CD4-positive, CD25-positive, alpha-beta regulatory T cell (primary cell): ENCODE data around the gene MCC. TPM values are rescaled to one million over a fixed set of nuclear protein-coding genes. Genes with fewer than 3 reads are reported as not detected.
"Not testable (repeated sequence)": the region's sequence is repeated elsewhere in the genome, so short reads cannot be mapped to it uniquely, and the experiment has no call there.

ENCODE experiments used
- ATAC-seq, 2 donors: fragments of 150-1000 bp; cut with Tn5 transposase; one replicate each; pipeline ENCODE4 v1.10.0; 2021; ENCODE audit warnings: low read depth in 2 of 2, moderate number of reproducible peaks in 2 of 2, moderate library complexity in 1 of 2
- DNase-seq, 3 donors: peaks; one replicate each; pipeline versions ENCODE4 v3.0.0 to v3.0.0-alpha.2; 2012 to 2022; ENCODE audit warnings: mixed read lengths in 1 of 3
- H3K27ac ChIP-seq: one replicate; pipeline ENCODE4 v1.7.0; 2013; ENCODE audit warnings: mild to moderate bottlenecking, low read length; ENCODE audit not compliant: insufficient read depth, poor library complexity, severe bottlenecking
- H3K27me3 ChIP-seq: one replicate; pipeline ENCODE4 v1.7.0; 2013; ENCODE audit warnings: low read length; ENCODE audit not compliant: control insufficient read depth, insufficient read depth
- H3K36me3 ChIP-seq: one replicate; pipeline ENCODE4 v1.7.0; 2013; ENCODE audit warnings: mild to moderate bottlenecking, low read length, moderate library complexity; ENCODE audit not compliant: control insufficient read depth, insufficient read depth
- H3K4me1 ChIP-seq: 2 replicates; pipeline ENCODE4 v1.7.0; 2013; ENCODE audit warnings: mild to moderate bottlenecking, low read length; ENCODE audit not compliant: insufficient read depth, control insufficient read depth, poor library complexity, severe bottlenecking
- H3K4me3 ChIP-seq: one replicate; pipeline ENCODE4 v1.7.0; 2013; ENCODE audit warnings: low read depth, mild to moderate bottlenecking, low read length, moderate library complexity
- H3K9me3 ChIP-seq, 2 experiments: 1 replicate in 1 of 2; 2 replicates in 1 of 2; pipeline ENCODE4 v1.7.0; 2013; ENCODE audit warnings: low read length in 2 of 2, mild to moderate bottlenecking in 1 of 2, moderate library complexity in 1 of 2; ENCODE audit not compliant: control insufficient read depth in 2 of 2
- H3K27ac Mint-ChIP-seq, 3 donors: one replicate each; pipeline ENCODE4 v1.8.0; 2020 to 2022; ENCODE audit warnings: mild to moderate bottlenecking in 3 of 3, mixed read lengths in 3 of 3, moderate library complexity in 2 of 3
- H3K27me3 Mint-ChIP-seq: one replicate; pipeline ENCODE4 v1.8.0; 2022; ENCODE audit warnings: mild to moderate bottlenecking, mixed read lengths
- H3K36me3 Mint-ChIP-seq: one replicate; pipeline ENCODE4 v1.8.0; 2020; ENCODE audit warnings: mixed read lengths
- H3K4me1 Mint-ChIP-seq, 4 donors: one replicate each; pipeline ENCODE4 v1.8.0; 2020 to 2022; ENCODE audit warnings: mixed read lengths in 4 of 4, mild to moderate bottlenecking in 1 of 4
- H3K4me3 Mint-ChIP-seq, 4 donors: one replicate each; pipeline ENCODE4 v1.8.0; 2020 to 2022; ENCODE audit warnings: mild to moderate bottlenecking in 4 of 4, mixed read lengths in 4 of 4, moderate library complexity in 3 of 4
- H3K9me3 Mint-ChIP-seq, 7 donors: one replicate each; pipeline ENCODE4 v1.8.0; 2020 to 2022; ENCODE audit warnings: mixed read lengths in 7 of 7, mild to moderate bottlenecking in 3 of 7, moderate library complexity in 2 of 7
- polyA plus RNA-seq, 4 donors: library from polyadenylated mRNA; unstranded; fragments of 300-500 nt; fragmentation: Illumina TruSeq; gene quantifications; one replicate each; pipeline ENCODE4 v1.2.3, GENCODE V29; 2021
- total RNA-seq: library from RNA; stranded (reverse); gene quantifications from one replicate; pipeline ENCODE4 v1.2.3, GENCODE V29; 2022

The MCC gene
- total and polyA plus RNA-seq, 5 donors from 2014 or later: 0.47 to 11.1 (median 3.4) TPM

DNA sequence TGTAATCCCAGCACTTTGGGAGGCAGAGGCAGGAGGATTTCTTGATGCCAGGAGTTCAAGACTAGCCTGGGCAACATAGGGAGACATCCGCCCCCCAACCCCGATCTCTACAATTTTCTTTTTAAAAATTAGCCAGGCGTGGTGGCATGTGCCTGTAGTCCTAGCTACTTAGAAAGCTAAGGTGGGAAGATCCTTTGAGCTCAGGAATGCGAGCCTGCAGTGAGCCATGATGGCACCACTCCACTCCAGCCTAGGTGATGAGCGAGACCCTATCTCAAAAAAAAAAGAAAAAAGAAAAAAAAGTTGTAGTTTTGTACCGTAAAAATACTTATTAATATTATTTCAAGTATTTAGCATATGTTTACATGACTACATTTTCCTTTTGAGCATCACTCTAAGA lies 82.7 kb downstream of the MCC start:
- Histone ChIP-seq H3K4me1 (no peaks in the 10 kb centered on the region), H3K27me3 (peaks cover 8% of the 10 kb centered on the region), H3K9me3 (no peaks in the 10 kb centered on the region), H3K36me3 (no peaks in the 10 kb centered on the region), H3K4me3 (no peak overlapping the region), H3K27ac (no peak overlapping the region)
- DNase-seq (no peak), ATAC-seq (no peak)
- H3K4me1 Mint-ChIP-seq: no peaks in the 10 kb centered on the region
- H3K4me3 Mint-ChIP-seq: no peak overlapping the region
- H3K27ac Mint-ChIP-seq: no peak overlapping the region
- H3K9me3 Mint-ChIP-seq: no peaks in the 10 kb centered on the region
- H3K36me3 Mint-ChIP-seq: no peaks in the 10 kb centered on the region
- H3K27me3 Mint-ChIP-seq: peaks cover 15% of the 10 kb centered on the region

DNA sequence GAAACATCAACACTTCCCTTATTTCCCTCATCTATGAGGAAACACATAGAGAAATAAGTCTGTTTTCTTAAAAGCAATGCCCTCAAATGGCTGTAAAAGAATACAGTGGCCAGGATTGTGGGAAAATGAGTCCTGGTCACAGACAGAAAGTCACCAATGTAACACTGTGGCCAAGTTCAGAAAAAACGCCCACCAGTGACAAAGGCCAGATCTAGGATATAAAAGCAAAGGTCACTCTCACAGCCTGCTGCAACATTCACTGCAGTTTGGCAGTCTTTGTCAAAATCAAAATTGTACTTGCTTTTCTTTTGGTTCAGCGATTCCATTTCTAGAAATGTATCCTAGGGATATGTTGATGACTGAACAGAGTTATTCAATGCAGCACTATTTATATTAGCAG lies 84.0 kb downstream of the MCC start:
- no peak overlapping the region for H3K4me3 Mint-ChIP-seq
- no peaks in the 10 kb centered on the region for H3K36me3 ChIP-seq
- H3K27me3 Mint-ChIP-seq: peaks cover 15% of the 10 kb centered on the region
- no peak overlapping the region for H3K27ac Mint-ChIP-seq
- peaks cover 6% of the 10 kb centered on the region for H3K27me3 ChIP-seq
- H3K4me1 ChIP-seq: no peaks in the 10 kb centered on the region
- H3K9me3 ChIP-seq: no peaks in the 10 kb centered on the region
- no peaks in the 10 kb centered on the region for H3K9me3 Mint-ChIP-seq
- ATAC-seq: no peak
- no peaks in the 10 kb centered on the region for H3K4me1 Mint-ChIP-seq
- H3K27ac ChIP-seq: no peak overlapping the region
- H3K4me3 ChIP-seq: no peak overlapping the region
- no peaks in the 10 kb centered on the region for H3K36me3 Mint-ChIP-seq
- DNase-seq: no peak

GRCh38 chr5:113397986-113398385 lies 90.3 kb downstream of the MCC start:
- not testable (repeated sequence) for DNase-seq, ATAC-seq, H3K9me3 ChIP-seq, H3K4me1 Mint-ChIP-seq, H3K36me3 Mint-ChIP-seq, H3K27me3 ChIP-seq, H3K4me1 ChIP-seq, H3K4me3 ChIP-seq, H3K27ac ChIP-seq, H3K4me3 Mint-ChIP-seq, H3K27ac Mint-ChIP-seq, H3K9me3 Mint-ChIP-seq, H3K36me3 ChIP-seq
- peaks cover 18% of the 10 kb centered on the region for H3K27me3 Mint-ChIP-seq

GRCh38 chr5:113397046-113397445 lies 91.2 kb downstream of the MCC start:
- H3K27ac Mint-ChIP-seq: no peak overlapping the region
- H3K9me3 ChIP-seq: no peaks in the 10 kb centered on the region
- no peaks in the 10 kb centered on the region for H3K36me3 Mint-ChIP-seq
- no peak for DNase-seq
- no peaks in the 10 kb centered on the region for H3K36me3 ChIP-seq
- H3K9me3 Mint-ChIP-seq: peaks cover 0 to 6% (median 0%) of the 10 kb centered on the region in 7 donors
- no peaks in the 10 kb centered on the region for H3K4me1 ChIP-seq
- no peak overlapping the region for H3K27ac ChIP-seq
- ATAC-seq: no peak
- peaks cover 25% of the 10 kb centered on the region for H3K27me3 Mint-ChIP-seq
- no peak overlapping the region for H3K4me3 Mint-ChIP-seq
- H3K4me3 ChIP-seq: no peak overlapping the region
- H3K27me3 ChIP-seq: peaks cover 8% of the 10 kb centered on the region
- no peaks in the 10 kb centered on the region for H3K4me1 Mint-ChIP-seq

GRCh38 chr5:113394658-113395057 lies 93.6 kb downstream of the MCC start:
- peaks cover 0 to 6% (median 0%) of the 10 kb centered on the region in 7 donors for H3K9me3 Mint-ChIP-seq
- peaks cover 8% of the 10 kb centered on the region for H3K27me3 ChIP-seq
- no peaks in the 10 kb centered on the region for H3K9me3 ChIP-seq
- peaks cover 26% of the 10 kb centered on the region for H3K27me3 Mint-ChIP-seq
- DNase-seq (no peak), ATAC-seq (no peak)
- no peak overlapping the region for H3K27ac ChIP-seq
- H3K4me1 Mint-ChIP-seq: no peaks in the 10 kb centered on the region
- H3K4me3 Mint-ChIP-seq: no peak overlapping the region
- no peak overlapping the region for H3K27ac Mint-ChIP-seq
- no peak overlapping the region for H3K4me3 ChIP-seq
- H3K4me1 ChIP-seq: no peaks in the 10 kb centered on the region
- H3K36me3 ChIP-seq: no peaks in the 10 kb centered on the region
- H3K36me3 Mint-ChIP-seq: no peaks in the 10 kb centered on the region

- no peak for DNase-seq
- no peak for ATAC-seq
- H3K4me3 Mint-ChIP-seq: no peak overlapping the region
- H3K27me3 ChIP-seq: peaks cover 8% of the 10 kb centered on the region
- H3K4me1 ChIP-seq: no peaks in the 10 kb centered on the region
- no peak overlapping the region for H3K4me3 ChIP-seq
- peaks cover 25% of the 10 kb centered on the region for H3K27me3 Mint-ChIP-seq
- no peak overlapping the region for H3K27ac ChIP-seq
- no peaks in the 10 kb centered on the region for H3K9me3 ChIP-seq
- no peaks in the 10 kb centered on the region for H3K36me3 ChIP-seq
- H3K27ac Mint-ChIP-seq: no peak overlapping the region
- H3K9me3 Mint-ChIP-seq: peaks cover 0 to 4% (median 0%) of the 10 kb centered on the region in 7 donors
- H3K36me3 Mint-ChIP-seq: peaks cover 4% of the 10 kb centered on the region
- no peaks in the 10 kb centered on the region for H3K4me1 Mint-ChIP-seq
These were observed 98.0 kb downstream of the MCC start for GRCh38 chr5:113390224-113390623.

DNA sequence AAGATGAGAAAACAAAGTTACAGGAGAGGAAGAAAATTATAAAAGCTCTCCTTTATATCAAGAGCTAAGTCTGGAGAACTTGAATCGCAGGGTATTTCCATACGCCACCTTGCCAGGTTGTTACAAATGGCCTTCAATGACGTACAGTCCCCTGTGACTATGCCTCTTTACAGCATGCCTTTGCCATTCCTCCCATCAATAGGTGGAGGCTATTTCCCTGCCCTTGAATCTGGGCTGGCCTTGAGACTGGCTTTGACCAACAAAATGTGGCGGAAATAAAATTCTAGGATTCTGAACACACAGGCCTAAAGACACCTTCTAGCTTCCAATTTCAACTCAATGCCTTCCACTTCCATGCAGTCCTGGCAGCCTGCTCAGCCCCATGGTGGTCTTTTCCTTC lies 99.1 kb downstream of the MCC start:
- H3K4me3 ChIP-seq: no peak overlapping the region
- H3K4me1 ChIP-seq: no peaks in the 10 kb centered on the region
- H3K9me3 Mint-ChIP-seq: peaks cover 0 to under 1% (median 0%) of the 10 kb centered on the region in 7 donors
- no peak overlapping the region for H3K4me3 Mint-ChIP-seq
- H3K27ac ChIP-seq: no peak overlapping the region
- H3K4me1 Mint-ChIP-seq: no peaks in the 10 kb centered on the region
- peaks cover 23% of the 10 kb centered on the region for H3K27me3 Mint-ChIP-seq
- DNase-seq (no peak), ATAC-seq (no peak)
- no peaks in the 10 kb centered on the region for H3K9me3 ChIP-seq
- no peaks in the 10 kb centered on the region for H3K36me3 ChIP-seq
- peaks cover 2% of the 10 kb centered on the region for H3K27me3 ChIP-seq
- H3K36me3 Mint-ChIP-seq: peaks cover 4% of the 10 kb centered on the region
- no peak overlapping the region for H3K27ac Mint-ChIP-seq

DNA sequence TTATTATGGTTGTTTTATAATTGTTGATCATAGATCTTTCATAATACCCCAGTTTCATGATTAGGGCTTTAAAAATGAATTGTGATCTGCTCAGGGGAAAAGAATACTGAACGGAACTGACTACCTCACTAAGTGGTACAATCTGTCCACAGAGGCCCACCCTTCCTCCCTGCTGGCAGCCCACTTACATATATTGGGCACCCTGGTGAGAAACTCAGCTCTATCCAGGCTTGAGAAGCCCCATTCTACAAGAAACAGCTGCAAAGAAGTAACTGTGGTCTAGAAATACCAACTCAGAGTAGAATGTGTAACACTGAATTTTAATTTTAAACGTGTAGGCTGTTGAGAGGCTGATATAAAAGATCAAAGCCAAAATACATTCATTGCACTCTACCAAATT lies 100.4 kb downstream of the MCC start:
- ATAC-seq: no peak
- no peak for DNase-seq
- Mint-ChIP-seq H3K9me3 (no peaks in the 10 kb centered on the region), H3K36me3 (peaks cover 4% of the 10 kb centered on the region), H3K27me3 (peaks cover 18% of the 10 kb centered on the region), H3K4me3 (no peak overlapping the region), H3K4me1 (no peaks in the 10 kb centered on the region), H3K27ac (no peak overlapping the region)
- Histone ChIP-seq H3K36me3 (no peaks in the 10 kb centered on the region), H3K27ac (no peak overlapping the region), H3K9me3 (no peaks in the 10 kb centered on the region), H3K27me3 (peaks cover 2% of the 10 kb centered on the region), H3K4me1 (no peaks in the 10 kb centered on the region), H3K4me3 (no peak overlapping the region)
